Natural killer cell (primary cell): ENCODE data around the gene KIF26A. TPM values are rescaled to one million over a fixed set of nuclear protein-coding genes. Genes with fewer than 3 reads are reported as not detected.

Experiments
- ATAC-seq, 3 donors: fragments of 150-1000 bp in 2 of 3; fragments of 200-7000 bp in 1 of 3; cut with Tn5 transposase; 1 replicate in 1 of 3; 2 replicates in 2 of 3; pipeline ENCODE4 v1.10.0; 2021; ENCODE audit warnings: mild to moderate bottlenecking in 2 of 3, moderate library complexity in 2 of 3
- DNase-seq, 2 donors: peaks; one replicate each; pipeline versions ENCODE4 v3.0.0 to v3.0.0-alpha.2; 2013 to 2021; ENCODE audit warnings: mixed read lengths in 1 of 2
- H3K27ac ChIP-seq: one replicate; pipeline ENCODE4 v1.5.1; 2013; ENCODE audit warnings: mild to moderate bottlenecking, low read length
- H3K27me3 ChIP-seq: one replicate; pipeline ENCODE4 v1.6.1; 2013; ENCODE audit warnings: low read length; ENCODE audit not compliant: control insufficient read depth, insufficient read depth
- H3K36me3 ChIP-seq: one replicate; pipeline ENCODE4 v1.6.1; 2013; ENCODE audit warnings: low read length; ENCODE audit not compliant: control insufficient read depth, insufficient read depth
- H3K4me1 ChIP-seq: one replicate; pipeline ENCODE4 v1.6.1; 2013; ENCODE audit warnings: low read length; ENCODE audit not compliant: control insufficient read depth, insufficient read depth
- H3K4me3 ChIP-seq: one replicate; pipeline ENCODE4 v1.5.1; 2013; ENCODE audit warnings: low read length
- H3K9me3 ChIP-seq: one replicate; pipeline ENCODE4 v1.6.1; 2013; ENCODE audit warnings: low read length; ENCODE audit not compliant: control insufficient read depth, insufficient read depth
- H3K27ac Mint-ChIP-seq, 2 donors: one replicate each; pipeline ENCODE4 v1.8.0; 2022; ENCODE audit warnings: mild to moderate bottlenecking in 2 of 2, mixed read lengths in 2 of 2, moderate library complexity in 1 of 2
- H3K27me3 Mint-ChIP-seq, 2 donors: one replicate each; pipeline ENCODE4 v1.8.0; 2022; ENCODE audit warnings: low read depth in 2 of 2, mixed read lengths in 2 of 2
- H3K36me3 Mint-ChIP-seq: one replicate; pipeline ENCODE4 v1.8.0; 2022; ENCODE audit warnings: mixed read lengths
- H3K4me1 Mint-ChIP-seq, 2 donors: one replicate each; pipeline ENCODE4 v1.8.0; 2022; ENCODE audit warnings: mixed read lengths in 2 of 2
- H3K4me3 Mint-ChIP-seq: one replicate; pipeline ENCODE4 v1.8.0; 2022; ENCODE audit warnings: mild to moderate bottlenecking, moderate library complexity, mixed read lengths
- H3K9me3 Mint-ChIP-seq, 2 donors: one replicate each; pipeline ENCODE4 v1.8.0; 2022; ENCODE audit warnings: mixed read lengths in 2 of 2
- WGBS: methylation state at CpG from one replicate; pipeline ENCODE4 v1.1.7; 2013; ENCODE audit warnings: missing lambda C conversion rate; ENCODE audit not compliant: insufficient coverage; 5-methylcytosine and 5-hydroxymethylcytosine counted together
- intact Hi-C: fragments of 100-400 bp; cut with micrococcal nuclease; formaldehyde crosslinking; loops from one replicate; pipeline ENCODE4 v1.14.2; 2022
- total RNA-seq, 4 donors: library from RNA; stranded (reverse); fragments of 120-200 nt in 1 of 4; gene quantifications; one replicate each; pipeline versions ENCODE4 v1.2.3 to v1.2.4, GENCODE V29; 2013 to 2022
- TF ChIP-seq, protein P1 (sequence below): fragments of 200-600 bp; IDR thresholded peaks from one replicate; pipeline ENCODE4 v1.8.0; 2022; ENCODE audit warnings: antibody characterized with exemption

Gene KIF26A
- total RNA-seq, 3 donors from 2014 or later (not counting 1 experiment from before 2014, with no cell fraction given), result not detected

DNA sequence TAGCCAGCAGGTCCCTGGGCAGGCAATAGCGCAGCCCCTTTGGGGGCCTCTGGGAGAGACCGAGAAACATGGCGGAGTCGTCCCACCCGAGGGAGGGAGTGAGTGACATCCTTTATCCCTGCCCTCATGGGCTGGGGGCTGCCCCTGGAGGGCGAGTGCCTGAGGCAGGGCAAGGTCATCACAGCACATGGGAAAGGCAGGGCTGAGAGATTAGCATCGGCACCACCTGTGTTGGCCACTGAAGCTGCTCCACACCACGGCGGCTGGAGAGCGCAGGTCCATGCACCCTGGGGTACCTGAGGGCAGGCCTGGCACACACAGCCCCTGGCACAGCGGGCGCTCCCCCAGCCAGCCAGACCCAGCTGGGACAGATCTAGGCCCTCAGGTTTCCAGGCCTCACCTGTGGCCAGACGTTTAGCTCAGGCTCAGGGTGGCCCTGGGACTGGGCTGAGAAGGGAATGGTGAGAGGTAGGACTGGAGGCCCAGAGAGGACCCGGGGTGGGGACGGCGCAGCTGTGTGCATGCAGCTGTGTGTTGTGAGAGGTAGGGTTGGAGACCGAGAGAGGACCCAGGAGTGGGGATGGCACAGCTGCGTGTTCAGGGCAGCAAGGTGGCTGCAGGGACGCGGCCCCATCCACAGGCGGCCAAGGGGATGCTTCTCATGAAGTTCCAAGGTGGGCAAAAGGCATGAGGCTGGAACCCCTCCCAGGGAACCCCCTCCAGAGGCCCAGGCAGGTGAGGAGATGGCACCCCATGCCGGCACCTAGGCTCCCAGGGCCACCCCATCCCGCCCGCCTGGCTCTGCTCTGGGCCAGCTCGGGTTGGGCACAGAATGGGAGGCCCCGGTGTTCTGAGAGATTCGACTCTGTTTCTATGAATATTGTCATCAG lies 74.1 kb downstream of the KIF26A start:
- H3K4me1 Mint-ChIP-seq, result no peaks in the 10 kb centered on the region
- ATAC-seq (no peak), DNase-seq (no peak)
- no peaks in the 10 kb centered on the region for H3K36me3 Mint-ChIP-seq
- Histone ChIP-seq H3K36me3 (no peaks in the 10 kb centered on the region), H3K27ac (no peak overlapping the region), H3K4me1 (no peaks in the 10 kb centered on the region), H3K4me3 (no peak overlapping the region), H3K9me3 (no peaks in the 10 kb centered on the region), H3K27me3 (no peaks in the 10 kb centered on the region)
- peaks cover 0 to 3% of the 10 kb centered on the region in 2 donors for H3K27me3 Mint-ChIP-seq
- TF ChIP-seq, protein P1, sequence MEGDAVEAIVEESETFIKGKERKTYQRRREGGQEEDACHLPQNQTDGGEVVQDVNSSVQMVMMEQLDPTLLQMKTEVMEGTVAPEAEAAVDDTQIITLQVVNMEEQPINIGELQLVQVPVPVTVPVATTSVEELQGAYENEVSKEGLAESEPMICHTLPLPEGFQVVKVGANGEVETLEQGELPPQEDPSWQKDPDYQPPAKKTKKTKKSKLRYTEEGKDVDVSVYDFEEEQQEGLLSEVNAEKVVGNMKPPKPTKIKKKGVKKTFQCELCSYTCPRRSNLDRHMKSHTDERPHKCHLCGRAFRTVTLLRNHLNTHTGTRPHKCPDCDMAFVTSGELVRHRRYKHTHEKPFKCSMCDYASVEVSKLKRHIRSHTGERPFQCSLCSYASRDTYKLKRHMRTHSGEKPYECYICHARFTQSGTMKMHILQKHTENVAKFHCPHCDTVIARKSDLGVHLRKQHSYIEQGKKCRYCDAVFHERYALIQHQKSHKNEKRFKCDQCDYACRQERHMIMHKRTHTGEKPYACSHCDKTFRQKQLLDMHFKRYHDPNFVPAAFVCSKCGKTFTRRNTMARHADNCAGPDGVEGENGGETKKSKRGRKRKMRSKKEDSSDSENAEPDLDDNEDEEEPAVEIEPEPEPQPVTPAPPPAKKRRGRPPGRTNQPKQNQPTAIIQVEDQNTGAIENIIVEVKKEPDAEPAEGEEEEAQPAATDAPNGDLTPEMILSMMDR, result no peak
- no peak overlapping the region for H3K4me3 Mint-ChIP-seq
- H3K27ac Mint-ChIP-seq, result no peak overlapping the region
- intact Hi-C loops, result no loop called here
- H3K9me3 Mint-ChIP-seq, result no peaks in the 10 kb centered on the region
- 88% methylated on average over 27 of the region's 27 CpGs for WGBS

DNA sequence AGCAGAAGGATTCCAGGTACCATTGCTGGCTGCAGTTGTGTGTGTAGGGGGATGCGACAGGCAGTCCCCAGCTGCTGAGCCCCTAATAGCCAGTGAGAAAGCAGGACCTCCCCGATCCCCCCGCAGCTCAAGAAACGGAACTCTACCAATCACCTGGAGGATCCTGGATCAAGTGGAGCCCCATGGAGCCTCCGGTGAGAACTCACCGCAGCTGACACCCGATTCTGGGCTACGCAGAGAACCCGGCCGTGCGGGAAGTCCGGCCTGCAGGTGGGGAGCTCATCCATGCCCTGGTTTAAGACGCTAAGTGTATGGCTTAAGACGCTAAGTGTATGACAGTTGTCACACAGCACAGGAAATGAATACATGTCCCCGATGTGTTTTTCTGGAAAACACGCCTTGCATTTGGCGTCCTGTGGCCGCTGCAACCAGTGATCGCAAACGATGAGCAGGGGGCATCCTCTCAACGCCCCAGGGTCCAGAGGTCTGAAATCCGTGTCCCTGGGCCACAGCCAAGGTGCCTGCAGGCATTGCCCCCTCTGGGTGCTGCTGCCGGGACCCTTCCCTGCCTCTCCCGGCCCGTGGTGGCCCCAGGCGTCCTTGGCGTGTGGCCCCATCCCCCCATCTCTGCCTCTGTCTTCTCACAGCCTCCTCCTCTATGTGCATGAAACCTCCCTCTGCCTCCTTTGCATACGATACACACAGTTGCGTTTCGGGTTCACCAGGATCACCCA lies 75.1 kb downstream of the KIF26A start:
- Histone ChIP-seq H3K27me3 (no peaks in the 10 kb centered on the region), H3K27ac (no peak overlapping the region), H3K9me3 (no peaks in the 10 kb centered on the region), H3K4me3 (no peak overlapping the region), H3K4me1 (no peaks in the 10 kb centered on the region), H3K36me3 (no peaks in the 10 kb centered on the region)
- Mint-ChIP-seq H3K9me3 (no peaks in the 10 kb centered on the region), H3K27ac (no peak overlapping the region), H3K4me3 (no peak overlapping the region), H3K4me1 (no peaks in the 10 kb centered on the region), H3K27me3 (peaks cover 0 to 3% of the 10 kb centered on the region in 2 donors), H3K36me3 (no peaks in the 10 kb centered on the region)
- ATAC-seq (no peak), DNase-seq (no peak)
- TF ChIP-seq, protein P1, result no peak
- 91% methylated on average over 30 of the region's 30 CpGs for WGBS
- intact Hi-C loops, result no loop called here

DNA sequence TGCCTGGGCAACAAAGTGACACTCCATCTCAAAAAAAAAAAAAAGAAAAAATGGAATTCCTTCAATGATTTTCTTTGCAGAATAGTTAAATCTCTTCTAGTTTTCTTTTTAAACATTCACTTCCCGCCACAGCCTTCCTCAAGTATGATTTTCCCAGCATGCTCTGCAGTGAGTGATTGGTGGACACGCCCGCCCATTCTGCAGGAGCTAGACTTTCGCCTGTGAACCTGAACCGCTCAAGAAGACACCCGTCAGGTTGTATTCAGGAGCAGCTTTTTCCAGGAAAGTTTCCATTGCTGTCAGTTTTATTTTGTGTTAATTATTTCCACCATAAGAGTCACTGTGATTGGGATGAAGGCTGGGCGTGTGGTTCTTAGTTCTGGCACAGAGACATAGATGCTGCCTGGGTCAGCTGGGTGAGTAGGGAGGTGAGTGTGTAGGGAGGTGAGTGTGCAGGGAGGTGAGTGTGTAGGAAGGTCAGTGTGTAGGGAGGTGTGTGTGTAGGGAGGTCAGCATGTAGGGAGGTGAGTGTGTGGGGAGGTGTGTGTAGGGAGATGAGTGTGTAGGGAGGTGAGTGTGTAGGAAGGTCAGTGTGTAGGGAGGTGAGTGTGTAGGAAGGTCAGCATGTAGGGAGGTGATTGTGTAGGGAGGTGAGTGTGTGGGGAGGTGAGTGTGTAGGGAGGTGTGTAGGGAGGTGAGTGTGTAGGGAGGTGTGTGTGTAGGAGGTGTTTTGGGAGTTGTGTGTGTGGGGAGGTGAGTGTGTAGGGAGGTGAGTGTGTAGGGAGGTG lies 76.2 kb downstream of the KIF26A start:
- no peaks in the 10 kb centered on the region for H3K36me3 ChIP-seq
- no peak overlapping the region for H3K4me3 Mint-ChIP-seq
- no peak overlapping the region for H3K27ac Mint-ChIP-seq
- H3K27ac ChIP-seq, result no peak overlapping the region
- TF ChIP-seq, protein P1, result no peak
- no peak overlapping the region for H3K4me3 ChIP-seq
- H3K36me3 Mint-ChIP-seq, result no peaks in the 10 kb centered on the region
- intact Hi-C loops, result no loop called here
- H3K9me3 Mint-ChIP-seq, result no peaks in the 10 kb centered on the region
- no peaks in the 10 kb centered on the region for H3K27me3 ChIP-seq
- H3K9me3 ChIP-seq, result no peaks in the 10 kb centered on the region
- H3K4me1 ChIP-seq, result no peaks in the 10 kb centered on the region
- 88% methylated on average over 7 of the region's 7 CpGs for WGBS
- no peak for DNase-seq
- ATAC-seq, result no peak
- H3K4me1 Mint-ChIP-seq, result no peaks in the 10 kb centered on the region
- peaks cover 6 to 7% of the 10 kb centered on the region in 2 donors for H3K27me3 Mint-ChIP-seq
